ENCODE data around the gene ONECUT1.

ONECUT1 gene

DNA sequence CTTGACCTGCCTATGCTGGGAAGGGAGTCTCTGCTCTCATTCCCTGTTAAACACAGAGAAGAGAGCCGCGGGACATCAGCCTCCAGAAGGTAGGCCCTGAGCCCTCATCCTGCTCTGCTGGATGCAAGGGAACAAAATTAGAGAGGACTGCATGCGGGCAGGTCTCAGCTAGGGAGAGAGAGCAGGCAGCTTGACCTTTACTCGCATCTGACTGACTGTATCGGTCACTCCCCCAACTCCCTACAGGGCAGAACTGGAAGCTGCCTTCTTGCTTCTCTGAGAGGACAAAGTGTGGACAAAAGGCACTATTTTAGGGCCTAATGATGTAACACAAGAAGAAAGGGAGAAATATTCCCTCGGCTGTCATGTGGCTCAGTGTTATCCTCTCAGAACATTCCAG lies 72.2 kb downstream of the ONECUT1 start:
- TF ChIP-seq, protein P1, sequence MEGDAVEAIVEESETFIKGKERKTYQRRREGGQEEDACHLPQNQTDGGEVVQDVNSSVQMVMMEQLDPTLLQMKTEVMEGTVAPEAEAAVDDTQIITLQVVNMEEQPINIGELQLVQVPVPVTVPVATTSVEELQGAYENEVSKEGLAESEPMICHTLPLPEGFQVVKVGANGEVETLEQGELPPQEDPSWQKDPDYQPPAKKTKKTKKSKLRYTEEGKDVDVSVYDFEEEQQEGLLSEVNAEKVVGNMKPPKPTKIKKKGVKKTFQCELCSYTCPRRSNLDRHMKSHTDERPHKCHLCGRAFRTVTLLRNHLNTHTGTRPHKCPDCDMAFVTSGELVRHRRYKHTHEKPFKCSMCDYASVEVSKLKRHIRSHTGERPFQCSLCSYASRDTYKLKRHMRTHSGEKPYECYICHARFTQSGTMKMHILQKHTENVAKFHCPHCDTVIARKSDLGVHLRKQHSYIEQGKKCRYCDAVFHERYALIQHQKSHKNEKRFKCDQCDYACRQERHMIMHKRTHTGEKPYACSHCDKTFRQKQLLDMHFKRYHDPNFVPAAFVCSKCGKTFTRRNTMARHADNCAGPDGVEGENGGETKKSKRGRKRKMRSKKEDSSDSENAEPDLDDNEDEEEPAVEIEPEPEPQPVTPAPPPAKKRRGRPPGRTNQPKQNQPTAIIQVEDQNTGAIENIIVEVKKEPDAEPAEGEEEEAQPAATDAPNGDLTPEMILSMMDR (IDR thresholded peaks at IDR 0.05), result no peak
- H3K27ac ChIP-seq, result no peak overlapping the region
- DNase-seq (ENCODE audit: low spot score), result no peak
- H3K4me3 ChIP-seq, result no peak overlapping the region

DNA sequence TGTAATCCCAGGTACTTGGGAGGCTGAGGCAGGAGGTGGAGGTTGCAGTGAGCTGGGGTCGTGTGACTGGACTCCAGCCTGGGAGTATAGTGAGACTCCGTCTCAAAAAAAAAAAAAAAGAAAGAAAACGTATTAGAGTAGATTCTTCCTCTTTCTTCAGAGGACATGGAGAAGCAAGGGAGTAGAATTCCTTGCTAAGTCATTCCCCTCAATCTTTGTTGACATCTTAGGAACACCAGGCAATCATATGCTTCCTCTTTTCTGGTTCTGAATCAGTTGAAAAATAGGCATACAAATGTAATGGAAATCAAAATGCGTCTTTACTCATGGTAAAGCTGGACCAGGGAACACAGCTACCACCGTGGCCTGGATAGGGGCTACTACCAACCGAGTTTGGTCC lies 72.7 kb downstream of the ONECUT1 start:
- H3K4me3 ChIP-seq, result no peak overlapping the region
- DNase-seq (ENCODE audit: low spot score), result no peak
- TF ChIP-seq, protein P1 (IDR thresholded peaks at IDR 0.05), result no peak
- no peak overlapping the region for H3K27ac ChIP-seq

DNA sequence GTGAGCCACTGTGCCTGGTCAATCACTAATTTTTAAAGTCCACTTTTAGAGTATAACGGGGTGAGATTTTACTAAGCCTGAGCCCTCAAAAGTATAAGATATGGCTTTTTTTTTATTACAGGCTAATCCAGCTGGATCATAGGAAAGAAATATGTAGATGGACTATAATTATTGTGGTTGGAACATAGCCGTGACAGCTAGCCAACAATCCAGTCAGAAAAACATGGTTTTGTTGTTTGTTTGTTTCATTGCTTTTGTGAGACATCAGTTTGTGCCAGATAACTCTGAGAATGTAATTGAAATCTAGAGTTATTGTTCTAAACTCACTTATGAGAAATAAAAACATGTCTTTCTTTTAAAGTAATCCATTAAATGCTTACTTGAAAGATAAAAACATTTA lies 73.6 kb downstream of the ONECUT1 start:
- DNase-seq (ENCODE audit: low spot score), result no peak
- no peak overlapping the region for H3K4me3 ChIP-seq
- H3K27ac ChIP-seq, result no peak overlapping the region
- TF ChIP-seq, protein P1 (IDR thresholded peaks at IDR 0.05), result no peak

DNA sequence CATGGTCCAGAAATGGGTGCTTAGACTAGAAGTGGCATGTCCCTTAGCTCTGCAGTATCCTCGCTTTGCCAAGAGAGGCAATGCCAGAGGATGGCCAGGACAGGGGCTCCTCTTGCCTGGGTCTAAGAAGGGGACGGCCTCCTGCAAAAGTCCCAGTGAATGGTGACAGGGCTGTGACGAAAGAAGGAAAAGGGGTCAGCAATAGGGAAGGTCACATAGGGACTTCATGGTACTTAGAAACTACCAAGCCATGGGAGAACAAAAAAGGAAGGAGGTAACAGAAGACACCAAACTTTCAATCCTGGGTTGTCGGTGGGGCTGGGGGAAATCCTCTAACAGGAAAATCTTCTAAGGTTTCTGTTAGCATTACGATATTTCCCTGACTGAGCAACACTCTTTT lies 74.7 kb downstream of the ONECUT1 start:
- Histone ChIP-seq H3K27ac (no peak overlapping the region), H3K4me3 (no peak overlapping the region)
- DNase-seq (ENCODE audit: low spot score), result no peak
- TF ChIP-seq, protein P1 (IDR thresholded peaks at IDR 0.05), result no peak

DNA sequence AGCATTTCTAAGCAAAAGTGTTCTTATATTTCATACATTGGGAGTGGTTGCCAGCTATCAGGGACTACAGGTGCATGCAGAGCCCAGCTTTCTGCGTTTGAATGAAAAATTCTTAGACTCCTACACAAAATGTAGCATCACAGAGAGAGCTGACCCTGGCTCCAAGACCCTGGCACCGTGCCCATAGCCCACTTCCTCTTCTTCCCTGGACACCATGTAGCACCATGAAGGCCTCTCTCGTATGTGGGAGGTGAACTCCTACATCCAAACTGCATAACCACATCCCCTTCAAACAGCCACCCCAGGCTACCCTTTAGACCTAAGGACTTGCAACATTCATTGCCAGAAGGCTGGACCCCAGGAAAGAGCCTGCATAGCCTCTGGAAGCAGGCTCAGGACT lies 75.2 kb downstream of the ONECUT1 start:
- no peak for DNase-seq (ENCODE audit: low spot score)
- H3K27ac ChIP-seq, result no peak overlapping the region
- H3K4me3 ChIP-seq, result no peak overlapping the region
- TF ChIP-seq, protein P1 (IDR thresholded peaks at IDR 0.05), result no peak

DNA sequence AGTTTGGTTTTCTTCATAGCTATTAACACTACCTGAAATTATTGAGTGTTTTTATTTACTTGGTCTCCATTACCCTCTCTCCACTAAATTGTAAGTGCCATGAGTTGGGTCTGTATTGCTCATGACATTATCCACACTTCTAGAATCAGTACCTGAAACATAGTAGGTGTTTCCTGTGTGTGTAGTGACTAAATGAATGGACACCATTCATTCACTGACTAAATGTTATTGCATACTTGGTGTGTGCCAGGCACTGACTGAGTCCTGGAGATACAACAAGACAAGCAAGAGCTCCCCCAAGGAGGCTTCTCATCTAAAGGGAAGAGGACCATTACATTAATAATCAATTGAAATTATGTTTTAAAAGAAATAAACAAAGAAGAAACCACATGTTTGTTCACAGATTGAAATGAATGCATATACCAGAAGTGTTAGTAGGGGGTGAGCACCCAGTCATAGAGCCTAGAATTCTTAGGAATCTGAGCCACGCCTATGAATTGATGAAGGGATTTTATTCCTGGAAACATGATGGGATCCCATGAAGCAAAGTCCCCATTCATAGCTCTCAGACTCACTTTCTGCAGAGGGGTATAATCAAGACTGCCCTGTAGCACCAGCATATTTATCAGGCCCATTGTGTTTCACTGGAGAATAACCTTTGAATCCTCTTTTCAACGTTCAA lies 79.3 kb downstream of the ONECUT1 start:
- Histone ChIP-seq H3K27ac (no peak overlapping the region), H3K4me3 (no peak overlapping the region)
- TF ChIP-seq, protein P1 (IDR thresholded peaks at IDR 0.05), result no peak
- DNase-seq (ENCODE audit: low spot score), result no peak

DNA sequence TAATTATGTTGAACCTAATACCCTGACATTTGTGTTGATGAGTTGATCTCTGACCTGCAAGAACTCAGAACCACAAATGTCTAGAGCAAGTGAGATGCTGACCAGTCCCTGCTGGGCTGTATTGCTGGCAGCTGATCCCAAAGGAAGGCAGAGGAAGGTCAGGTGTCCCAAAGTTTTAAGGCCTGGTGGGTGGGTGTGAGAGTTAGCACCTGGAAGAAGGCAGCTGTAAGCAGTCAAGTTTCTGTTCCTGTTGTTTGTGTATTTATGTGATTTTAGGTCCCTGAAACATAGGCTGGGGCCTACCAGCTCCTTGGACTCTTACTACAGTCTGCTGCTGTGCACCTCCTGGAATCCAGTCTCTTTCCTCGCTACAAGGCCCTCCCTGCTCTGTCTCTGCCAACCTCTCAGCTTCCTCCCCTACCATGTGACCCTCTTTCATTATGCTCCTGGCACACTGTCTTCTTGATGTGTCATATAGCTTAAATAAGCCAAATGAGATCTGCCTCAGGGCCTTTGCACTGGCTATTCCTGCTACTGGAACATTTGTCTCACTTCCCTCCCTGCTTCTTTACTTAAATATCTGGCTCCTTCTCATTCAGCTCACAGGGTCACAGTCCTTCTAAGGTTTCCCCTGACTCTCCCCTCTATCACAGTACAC lies 80.0 kb downstream of the ONECUT1 start:
- no peak overlapping the region for H3K4me3 ChIP-seq
- TF ChIP-seq, protein P1 (IDR thresholded peaks at IDR 0.05), result no peak
- DNase-seq (ENCODE audit: low spot score), result no peak
- no peak overlapping the region for H3K27ac ChIP-seq

Measured in coronary artery (tissue), 2 donors.